PC-3 (cell line): ENCODE results near the gene NKIRAS2. TPM values are rescaled to one million over a fixed set of nuclear protein-coding genes. Genes with fewer than 3 reads are reported as not detected.

Experiments
- ATAC-seq: fragments of 200-7000 bp; cut with Tn5 transposase; 2 replicates; pipeline ENCODE4 v1.9.1; 2020; ENCODE audit warnings: mild to moderate bottlenecking, moderate library complexity
- BruUV-seq: library from RNA; stranded (reverse); fragments of 400-500 nt; replicated peaks from 2 replicates; lab custom pipeline; 2021; lab: Mats Ljungman, UMichigan
- CTCF ChIA-PET: fragments of 300-600 bp; sonication (Branson Sonifier 250); formaldehyde crosslinking; loops from one replicate; lab custom pipeline; 2022; ENCODE audit warnings: antibody characterized with exemption; lab: Charles Lee
- POLR2A ChIA-PET: fragments of 300-600 bp; sonication (Branson Sonifier 250); formaldehyde crosslinking; loops from one replicate; lab custom pipeline; 2022; ENCODE audit warnings: antibody characterized with exemption; ENCODE audit not compliant: unreplicated experiment; lab: Charles Lee
- DNase-seq: peaks from one replicate; pipeline ENCODE4 v3.0.0-alpha.2; 2015
- H2AFZ ChIP-seq: fragments of 300-600 bp; sonication (generic); 2 replicates; pipeline ENCODE4 v1.6.0; 2016; ENCODE audit warnings: antibody characterized with exemption, low read length
- H3F3A ChIP-seq: fragments of 300-600 bp; sonication (generic); one replicate; pipeline ENCODE4 v1.6.0; 2017; ENCODE audit warnings: antibody characterized with exemption, low read length, control low read depth, mild to moderate bottlenecking; ENCODE audit not compliant: unreplicated experiment
- H3K27ac ChIP-seq: fragments of 300-600 bp; sonication (generic); 2 replicates; pipeline ENCODE4 v1.5.1; 2016; ENCODE audit warnings: mild to moderate bottlenecking, low read length
- H3K27me3 ChIP-seq: fragments of 300-600 bp; sonication (generic); 2 replicates; pipeline ENCODE4 v1.6.1; 2016; ENCODE audit warnings: low read length, mixed read lengths
- H3K36me3 ChIP-seq: fragments of 300-600 bp; sonication (generic); 2 replicates; pipeline ENCODE4 v1.6.1; 2016; ENCODE audit warnings: low read depth, mixed run types, low read length, mixed read lengths
- H3K4me1 ChIP-seq: fragments of 300-600 bp; sonication (generic); 2 replicates; pipeline ENCODE4 v1.5.1; 2016; ENCODE audit warnings: low read length; ENCODE audit not compliant: insufficient read depth
- H3K4me2 ChIP-seq: fragments of 300-600 bp; sonication (generic); 2 replicates; pipeline ENCODE4 v1.6.0; 2016; ENCODE audit warnings: low read length
- H3K4me3 ChIP-seq: fragments of 300-600 bp; sonication (generic); 2 replicates; pipeline ENCODE4 v1.5.1; 2016; ENCODE audit warnings: mild to moderate bottlenecking, low read length, mixed read lengths
- H3K79me2 ChIP-seq: fragments of 300-600 bp; sonication (generic); 2 replicates; pipeline ENCODE4 v1.6.1; 2017; ENCODE audit warnings: low read length, mixed read lengths
- H3K9ac ChIP-seq: fragments of 300-600 bp; sonication (generic); 2 replicates; pipeline ENCODE4 v1.6.0; 2016; ENCODE audit warnings: mild to moderate bottlenecking, low read length
- H3K9me2 ChIP-seq: fragments of 300-600 bp; sonication (generic); replicated peaks from 2 replicates; pipeline ENCODE4 v1.6.1; 2016; ENCODE audit warnings: mixed run types, low read length, mixed read lengths
- H3K9me3 ChIP-seq: fragments of 300-600 bp; sonication (generic); 2 replicates; pipeline ENCODE4 v1.6.1; 2016; ENCODE audit warnings: low read length, mixed read lengths
- H4K20me1 ChIP-seq: fragments of 300-600 bp; sonication (generic); 2 replicates; pipeline ENCODE4 v1.6.1; 2016; ENCODE audit warnings: low read length, mixed read lengths
- EZH2 ChIP-seq: fragments of 300-600 bp; sonication (generic); IDR thresholded peaks from one replicate; pipeline ENCODE4 v1.6.1; 2017; ENCODE audit warnings: antibody characterized with exemption, mild to moderate bottlenecking, low read length; ENCODE audit not compliant: unreplicated experiment
- EZH2phosphoT487 ChIP-seq: fragments of 300-600 bp; sonication (generic); IDR thresholded peaks from 2 replicates; pipeline ENCODE4 v1.6.1; 2018; ENCODE audit warnings: mild to moderate bottlenecking, antibody characterized with exemption, low read length, borderline replicate concordance
- intact Hi-C: fragments of 100-400 bp; cut with micrococcal nuclease; formaldehyde crosslinking; loops from 2 replicates; pipeline ENCODE4 v1.9.0; 2023
- total RNA-seq: library from RNA; depleted of rRNA; stranded (reverse); fragments of >200 nt; gene quantifications from 2 replicates; pipeline ENCODE4 v1.2.3, GENCODE V29; 2014
- TF ChIP-seq, protein P1 (sequence below): fragments of 300-600 bp; sonication (generic); conservative IDR thresholded peaks from 2 replicates; pipeline ENCODE4 v1.5.1; 2017; ENCODE audit warnings: antibody characterized with exemption, low read depth, mild to moderate bottlenecking, low read length

Gene NKIRAS2
- total RNA-seq, 1 experiment from 2014 or later, result 39.4 TPM

DNA sequence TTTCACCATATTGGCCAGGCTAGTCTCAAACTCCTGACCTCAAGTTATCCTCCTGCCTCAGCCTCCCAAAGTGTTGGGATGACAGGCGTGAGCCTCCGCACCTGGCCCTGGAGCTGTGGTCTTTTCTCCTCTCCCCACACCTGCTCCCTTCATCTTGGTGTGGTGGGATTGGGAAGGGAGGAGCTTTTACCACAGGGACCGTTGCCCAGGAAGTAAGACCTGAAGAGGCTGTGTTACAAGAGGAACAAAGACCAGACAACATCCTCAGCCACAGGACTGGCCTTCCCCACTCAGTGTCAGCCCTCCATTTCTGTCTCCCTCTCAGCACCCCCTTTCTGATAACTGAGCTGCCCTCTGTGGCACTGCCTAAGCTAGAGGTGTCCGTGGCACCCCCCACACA is 39.9 kb downstream of the NKIRAS2 start:
- H3K79me2 ChIP-seq, result no peaks in the 10 kb centered on the region
- no peaks in the 10 kb centered on the region for H4K20me1 ChIP-seq
- H3K27me3 ChIP-seq, result no peaks in the 10 kb centered on the region
- no peak overlapping the region for H3K4me2 ChIP-seq
- DNase-seq, result no peak
- H3K9me3 ChIP-seq, result no peaks in the 10 kb centered on the region
- H3F3A ChIP-seq, result no peaks in the 10 kb centered on the region
- no peak for ATAC-seq
- no peak overlapping the region for H3K4me3 ChIP-seq
- ChIA-PET CTCF (no interaction called here), POLR2A (no interaction called here)
- H3K36me3 ChIP-seq, result no peaks in the 10 kb centered on the region
- no peaks in the 10 kb centered on the region for H3K9me2 ChIP-seq
- H3K4me1 ChIP-seq, result no peaks in the 10 kb centered on the region
- TF ChIP-seq EZH2 (no peak), EZH2phosphoT487 (no peak)
- TF ChIP-seq, protein P1, sequence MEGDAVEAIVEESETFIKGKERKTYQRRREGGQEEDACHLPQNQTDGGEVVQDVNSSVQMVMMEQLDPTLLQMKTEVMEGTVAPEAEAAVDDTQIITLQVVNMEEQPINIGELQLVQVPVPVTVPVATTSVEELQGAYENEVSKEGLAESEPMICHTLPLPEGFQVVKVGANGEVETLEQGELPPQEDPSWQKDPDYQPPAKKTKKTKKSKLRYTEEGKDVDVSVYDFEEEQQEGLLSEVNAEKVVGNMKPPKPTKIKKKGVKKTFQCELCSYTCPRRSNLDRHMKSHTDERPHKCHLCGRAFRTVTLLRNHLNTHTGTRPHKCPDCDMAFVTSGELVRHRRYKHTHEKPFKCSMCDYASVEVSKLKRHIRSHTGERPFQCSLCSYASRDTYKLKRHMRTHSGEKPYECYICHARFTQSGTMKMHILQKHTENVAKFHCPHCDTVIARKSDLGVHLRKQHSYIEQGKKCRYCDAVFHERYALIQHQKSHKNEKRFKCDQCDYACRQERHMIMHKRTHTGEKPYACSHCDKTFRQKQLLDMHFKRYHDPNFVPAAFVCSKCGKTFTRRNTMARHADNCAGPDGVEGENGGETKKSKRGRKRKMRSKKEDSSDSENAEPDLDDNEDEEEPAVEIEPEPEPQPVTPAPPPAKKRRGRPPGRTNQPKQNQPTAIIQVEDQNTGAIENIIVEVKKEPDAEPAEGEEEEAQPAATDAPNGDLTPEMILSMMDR, result no peak
- H3K9ac ChIP-seq, result no peak overlapping the region
- H3K27ac ChIP-seq, result no peak overlapping the region
- no peak overlapping the region for H2AFZ ChIP-seq
- intact Hi-C loops, result no loop called here
- BruUV-seq, result no TSS peak

DNA sequence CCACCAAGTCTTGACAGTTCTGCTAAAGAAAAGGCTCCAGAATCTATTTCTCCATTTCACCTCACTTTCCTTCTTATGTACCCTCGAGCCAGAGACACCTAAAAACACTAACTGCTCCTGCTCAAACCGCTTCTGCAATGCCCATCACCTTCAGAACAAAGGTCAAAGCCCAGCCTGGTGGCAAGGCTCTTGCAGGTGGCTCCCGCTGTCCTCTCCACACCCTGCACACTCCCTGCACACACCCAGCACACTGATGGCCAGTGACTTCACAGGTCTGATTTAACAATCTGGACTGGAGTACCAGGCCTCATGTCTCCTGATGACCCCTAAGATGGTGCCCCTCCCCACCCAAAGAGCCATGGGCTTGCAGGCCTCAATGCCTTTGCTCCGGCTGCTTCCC is 40.3 kb downstream of the NKIRAS2 start:
- intact Hi-C loops, result no loop called here
- Histone ChIP-seq H4K20me1 (no peaks in the 10 kb centered on the region), H3K9ac (no peak overlapping the region), H3K4me2 (no peak overlapping the region), H3K27ac (no peak overlapping the region), H3K9me3 (no peaks in the 10 kb centered on the region), H3K4me1 (no peaks in the 10 kb centered on the region), H3K9me2 (no peaks in the 10 kb centered on the region), H3K36me3 (no peaks in the 10 kb centered on the region), H3K27me3 (no peaks in the 10 kb centered on the region), H3F3A (no peaks in the 10 kb centered on the region), H3K4me3 (no peak overlapping the region), H3K79me2 (no peaks in the 10 kb centered on the region), H2AFZ (no peak overlapping the region)
- TF ChIP-seq EZH2 (no peak), EZH2phosphoT487 (no peak)
- TF ChIP-seq, protein P1, result no peak
- ChIA-PET POLR2A (no interaction called here), CTCF (interaction anchor here (0.7 kb wide), 1 partner anchor 467 kb away, joined by 5 read pairs; no protein-coding TSS in a partner anchor)
- no peak for DNase-seq
- ATAC-seq, result no peak
- BruUV-seq, result no TSS peak

DNA sequence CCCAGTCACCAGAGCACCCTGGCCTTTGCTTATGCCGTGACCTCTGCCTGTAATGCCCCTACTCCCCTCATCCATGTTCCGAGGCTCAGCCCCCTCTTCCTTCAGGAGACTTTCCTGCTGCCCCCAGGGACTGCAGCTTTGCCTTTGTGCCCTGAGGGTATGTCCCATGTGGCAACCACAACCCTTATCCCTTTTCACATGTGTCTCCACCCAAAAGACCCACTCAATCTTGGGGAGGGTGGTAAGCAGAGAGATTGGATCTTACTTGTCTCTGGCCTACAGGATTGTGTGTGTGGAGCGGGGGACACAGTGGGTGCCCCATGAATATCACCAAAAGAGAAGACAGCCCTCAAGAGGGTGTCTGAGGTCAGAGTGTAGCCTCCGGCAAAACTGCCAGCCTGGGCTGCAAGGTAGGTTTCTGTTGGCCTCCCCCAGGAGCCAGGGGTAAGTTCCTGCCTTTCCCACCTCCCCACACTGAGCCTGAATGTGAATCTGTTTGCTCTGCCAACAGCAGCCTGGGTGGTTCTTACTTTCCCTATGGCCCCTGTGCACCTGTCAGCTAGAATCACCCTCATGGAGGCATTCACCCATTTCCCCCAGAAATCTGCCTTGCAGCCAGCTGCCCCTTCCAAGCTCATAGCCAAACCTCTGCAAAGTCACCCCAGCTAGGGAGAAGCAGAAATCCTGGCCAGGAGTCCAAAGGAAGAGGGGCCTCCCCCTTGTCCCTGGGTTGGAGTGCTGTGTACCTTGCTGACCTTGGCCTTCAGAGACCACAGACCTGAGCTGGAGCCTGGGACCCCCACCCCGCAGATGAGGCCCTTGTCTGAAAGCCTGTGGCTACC is 42.0 kb downstream of the NKIRAS2 start:
- H3K27ac ChIP-seq, result no peak overlapping the region
- intact Hi-C loops, result no loop called here

More for the DNA sequence above, 42.0 kb downstream of the NKIRAS2 start:
- no peaks in the 10 kb centered on the region for H3K36me3 ChIP-seq
- POLR2A ChIA-PET, result no interaction called here
- no peaks in the 10 kb centered on the region for H4K20me1 ChIP-seq
- DNase-seq, result no peak
- no peaks in the 10 kb centered on the region for H3K9me2 ChIP-seq
- H3K27me3 ChIP-seq, result no peaks in the 10 kb centered on the region
- H3K4me1 ChIP-seq, result no peaks in the 10 kb centered on the region
- no peak overlapping the region for H3K4me3 ChIP-seq
- no peaks in the 10 kb centered on the region for H3F3A ChIP-seq
- H3K4me2 ChIP-seq, result no peak overlapping the region
- TF ChIP-seq EZH2phosphoT487 (no peak), EZH2 (no peak)
- TF ChIP-seq, protein P1, result no peak
- H3K9ac ChIP-seq, result no peak overlapping the region
- no TSS peak for BruUV-seq
- no peak overlapping the region for H2AFZ ChIP-seq
- ATAC-seq, result no peak
- CTCF ChIA-PET, result interaction anchor here (0.6 kb wide), 1 partner anchor 957 kb away, joined by 3 read pairs; no protein-coding TSS in a partner anchor
- H3K9me3 ChIP-seq, result no peaks in the 10 kb centered on the region
- no peaks in the 10 kb centered on the region for H3K79me2 ChIP-seq
